GM21515 (cell line): Measurements from ENCODE around the gene SETSIP.
"Not testable (repeated sequence)": the region's sequence is repeated elsewhere in the genome, so short reads cannot be mapped to it uniquely, and the experiment has no call there.

Source experiments
- ATAC-seq: cut with Tn5 transposase; IDR thresholded peaks from one replicate; pipeline ENCODE4 v1.9.1; 2021; ENCODE audit not compliant: unreplicated experiment

The SETSIP gene, protein sequence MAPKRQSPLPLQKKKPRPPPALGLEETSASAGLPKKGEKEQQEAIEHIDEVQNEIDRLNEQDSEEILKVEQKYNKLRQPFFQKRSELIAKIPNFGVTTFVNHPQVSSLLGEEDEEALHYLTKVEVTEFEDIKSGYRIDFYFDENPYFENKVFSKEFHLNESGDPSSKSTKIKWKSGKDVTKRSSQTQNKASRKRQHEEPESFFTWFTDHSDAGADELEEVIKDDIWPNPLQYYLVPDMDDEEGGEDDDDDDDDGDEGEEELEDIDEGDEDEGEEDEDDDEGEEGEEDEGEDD

DNA sequence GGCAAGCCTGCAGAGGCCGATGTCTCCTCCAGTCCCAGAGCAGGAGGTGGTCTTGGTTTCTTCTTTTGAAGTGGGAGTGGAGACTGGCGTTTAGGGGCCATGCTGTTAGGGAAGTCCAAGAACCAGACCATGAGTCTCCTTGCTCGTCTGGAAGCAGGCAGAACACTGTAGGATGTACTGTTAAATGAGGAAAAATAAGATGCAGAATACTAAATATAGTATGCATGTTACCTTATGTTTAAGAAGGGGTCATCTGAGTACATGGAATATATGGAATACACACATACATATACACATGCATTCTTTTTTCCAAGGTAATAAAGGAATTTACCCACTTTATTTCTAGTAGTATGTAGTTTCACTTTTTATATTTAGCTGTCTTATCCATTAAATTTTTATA lies at the start of gene SETSIP:
Gene SETSIP (minus strand): TSS at position 101 of the 400 bp plus-strand sequence. CDS start 0 bp downstream, at position 101.
- ATAC-seq, result no peak

DNA sequence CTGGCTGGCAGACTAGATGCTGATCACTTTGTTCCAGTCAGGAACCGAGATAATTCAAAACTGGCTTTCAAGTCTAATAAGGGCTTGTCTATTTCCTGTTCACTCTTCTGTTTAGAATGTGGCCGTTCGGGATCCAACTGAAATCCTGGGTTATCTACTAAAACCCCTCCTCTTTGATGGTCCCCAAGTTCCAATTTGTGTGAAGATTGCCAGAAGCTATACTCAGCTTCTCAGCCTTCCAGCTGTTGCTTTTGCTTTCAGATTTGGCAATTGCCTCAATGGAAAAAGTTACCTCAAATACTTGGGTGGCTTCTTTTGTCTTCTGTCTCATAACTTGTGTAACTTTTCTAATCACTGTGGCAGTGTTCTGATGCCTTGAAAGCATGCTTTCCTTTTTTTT lies 48.7 kb upstream of the SETSIP start:
- ATAC-seq, result no peak

DNA sequence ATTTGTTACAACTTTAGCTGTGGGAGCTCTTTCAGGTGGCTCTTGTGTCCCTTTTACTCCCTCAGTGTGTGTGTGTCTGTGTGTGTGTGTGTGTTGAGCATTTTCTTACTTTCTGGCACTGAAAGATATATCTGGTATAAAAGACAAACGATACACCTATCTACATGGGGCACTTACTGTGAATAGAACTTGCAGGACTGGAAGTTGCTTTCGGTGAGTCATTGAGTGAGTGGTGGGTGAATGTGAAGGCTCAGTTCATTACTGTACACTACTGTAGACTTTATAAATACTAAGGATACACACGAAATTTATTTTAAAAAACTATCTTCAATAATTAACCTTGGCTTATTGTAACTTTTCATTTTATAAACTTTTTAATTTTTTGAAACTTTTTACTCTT lies 43.6 kb upstream of the SETSIP start:
- ATAC-seq, result no peak

DNA sequence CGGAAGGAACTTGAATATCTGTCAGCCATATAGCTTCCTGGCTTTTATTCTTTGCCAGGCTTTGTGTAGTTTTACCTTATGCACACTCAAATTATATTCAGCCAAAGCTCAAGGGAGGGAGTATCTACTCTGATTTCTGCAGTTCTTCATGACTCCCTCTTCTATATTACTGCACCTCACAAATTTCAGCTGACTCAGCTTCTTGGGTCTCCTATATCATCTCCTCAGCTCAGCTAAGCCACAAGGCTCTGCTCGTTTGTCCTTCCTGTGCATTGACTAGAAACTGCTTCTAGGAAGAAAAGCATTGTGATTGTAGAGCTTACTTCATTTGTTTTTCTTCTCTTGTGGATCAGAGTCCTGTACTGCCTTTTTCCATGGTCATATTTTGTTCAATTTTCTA lies 42.3 kb upstream of the SETSIP start:
- no peak for ATAC-seq

DNA sequence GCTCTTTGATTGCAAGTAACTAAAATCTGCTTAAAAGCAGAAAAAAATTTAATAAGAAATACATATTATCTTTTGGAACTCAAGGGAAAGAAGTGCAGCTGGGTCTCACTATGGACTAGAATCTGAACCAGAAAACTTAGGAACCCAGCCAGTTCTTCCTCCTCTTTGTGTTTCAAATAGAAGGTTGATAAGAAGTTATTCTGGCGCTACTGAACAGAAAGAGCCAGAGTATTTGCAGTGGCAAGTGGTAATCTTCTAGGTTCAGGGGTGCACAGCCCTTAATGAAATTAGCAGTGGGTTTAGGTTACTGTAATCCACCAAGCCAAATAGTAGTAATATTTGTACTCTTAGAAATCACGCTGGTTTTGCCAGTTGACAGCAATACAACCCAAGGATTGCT lies 33.4 kb upstream of the SETSIP start:
- ATAC-seq, result no peak

DNA sequence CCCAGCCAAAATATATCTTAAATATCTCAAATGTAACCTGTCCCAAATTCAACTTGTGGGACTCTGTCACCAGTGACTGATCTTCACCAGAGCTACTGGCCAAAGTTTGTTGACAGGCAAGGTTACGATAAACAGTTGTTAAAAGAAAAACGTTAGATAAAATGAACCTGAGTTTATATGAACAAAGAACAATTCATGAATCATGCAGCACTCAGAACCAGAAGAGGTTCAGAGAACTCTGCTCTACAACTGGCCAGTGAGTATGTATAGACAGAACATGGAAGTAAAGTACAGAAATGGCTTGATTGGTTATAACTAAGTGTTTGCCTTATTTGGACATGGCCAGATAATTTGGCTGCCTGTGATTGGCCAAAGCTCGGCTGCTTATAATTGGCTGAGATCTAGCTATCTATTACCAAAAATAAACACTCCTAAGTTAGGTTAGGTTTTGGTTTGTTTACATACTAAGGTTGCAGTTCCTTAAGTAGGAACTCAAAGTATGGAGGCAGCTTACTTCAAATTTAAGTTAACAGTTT lies 30.4 kb upstream of the SETSIP start:
- no peak for ATAC-seq

DNA sequence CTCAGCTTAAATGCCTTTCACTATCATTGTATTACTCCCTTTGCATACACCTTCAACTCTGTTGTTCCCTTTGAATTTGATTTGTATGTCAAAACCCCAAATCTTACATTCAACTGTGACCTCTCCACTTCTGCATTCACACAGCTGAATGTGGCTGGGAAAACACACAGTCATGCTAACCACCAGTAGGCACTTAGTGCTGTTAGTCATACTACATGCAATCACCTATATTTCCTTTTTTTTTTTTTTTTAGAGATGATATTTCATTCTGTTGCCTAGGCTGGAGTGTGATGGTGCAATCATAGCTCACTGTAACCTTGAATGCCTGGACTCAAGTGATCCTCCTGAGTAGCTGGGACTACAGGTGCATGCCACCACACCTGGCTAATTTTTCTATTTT lies 21.1 kb upstream of the SETSIP start:
- ATAC-seq, result no peak

DNA sequence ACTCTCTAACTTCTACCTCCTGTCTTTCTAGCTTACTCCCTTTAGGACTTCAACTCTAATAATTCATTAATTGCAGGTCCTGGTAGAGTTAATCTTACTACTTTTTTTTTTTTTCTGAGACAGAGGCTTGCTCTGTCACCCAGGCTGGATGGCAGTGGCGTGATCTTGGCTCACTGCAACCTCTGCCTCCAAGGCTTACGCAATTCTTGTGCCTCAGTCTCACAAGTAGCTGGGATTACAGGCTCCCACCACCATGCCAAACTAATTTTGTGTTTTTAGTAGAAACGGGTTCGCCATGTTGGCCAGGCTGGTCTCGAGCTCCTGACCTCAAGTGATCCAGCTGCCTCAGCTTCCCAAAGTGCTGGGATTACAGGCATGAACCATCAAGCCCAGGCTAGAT lies 20.7 kb upstream of the SETSIP start:
- no peak for ATAC-seq

DNA sequence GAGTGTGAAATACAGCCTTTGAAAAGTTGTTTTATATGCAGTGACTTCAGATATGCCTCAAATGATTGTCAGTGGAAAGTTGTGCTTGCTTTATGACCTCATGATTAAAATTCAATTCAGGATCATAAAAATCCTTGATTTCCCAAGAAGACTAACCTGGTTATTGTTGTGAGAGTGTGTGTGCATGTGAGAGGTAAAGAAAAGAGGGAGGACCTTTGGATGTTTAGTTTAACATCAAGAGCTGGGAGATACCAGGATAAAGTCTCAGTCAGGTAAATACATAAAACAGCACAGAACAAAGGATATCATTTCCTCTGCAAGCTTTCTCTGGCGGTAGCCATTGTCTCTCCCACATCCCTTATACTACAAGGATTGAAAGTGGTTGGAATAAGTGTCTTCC lies 19.4 kb upstream of the SETSIP start:
- ATAC-seq, result no peak

DNA sequence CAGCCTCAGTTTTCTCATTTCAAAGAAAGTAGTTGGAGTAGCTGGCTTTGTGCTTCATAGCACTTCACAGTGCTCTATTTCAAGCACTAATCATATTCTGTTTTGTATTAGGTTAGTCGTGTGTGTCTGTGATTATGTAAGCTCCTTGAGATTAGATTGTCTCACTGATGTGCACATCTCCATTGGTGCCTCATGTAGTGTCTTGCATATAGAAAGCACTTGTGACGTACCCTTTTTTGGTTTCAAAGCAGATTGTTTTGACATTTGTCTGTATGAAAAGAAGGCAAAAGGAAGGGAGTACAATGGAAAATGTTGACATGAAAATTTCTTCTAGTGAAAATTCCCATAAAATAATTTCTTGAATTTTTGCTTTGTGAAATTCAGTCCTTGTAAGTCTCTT lies 18.9 kb upstream of the SETSIP start:
- ATAC-seq, result no peak

DNA sequence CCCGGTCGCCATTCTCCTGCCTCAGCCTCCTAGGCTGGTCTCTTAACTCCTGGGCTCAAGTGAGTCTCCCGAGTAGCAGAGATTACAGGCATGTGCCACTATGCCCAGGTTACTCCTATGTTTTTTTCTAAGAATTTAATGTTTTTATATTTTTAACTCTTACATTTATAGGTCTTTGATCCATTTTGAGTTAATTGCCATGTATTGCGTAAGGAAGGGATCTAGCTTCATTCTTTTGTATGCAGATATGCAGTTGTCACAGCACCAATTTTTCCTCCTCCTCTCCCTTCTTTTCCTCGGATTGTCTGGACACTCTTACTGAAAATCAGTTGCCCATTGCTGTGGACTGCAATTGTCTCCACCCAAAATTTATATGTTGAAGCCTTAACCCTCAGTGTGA lies 16.4 kb upstream of the SETSIP start:
- ATAC-seq, result no peak

DNA sequence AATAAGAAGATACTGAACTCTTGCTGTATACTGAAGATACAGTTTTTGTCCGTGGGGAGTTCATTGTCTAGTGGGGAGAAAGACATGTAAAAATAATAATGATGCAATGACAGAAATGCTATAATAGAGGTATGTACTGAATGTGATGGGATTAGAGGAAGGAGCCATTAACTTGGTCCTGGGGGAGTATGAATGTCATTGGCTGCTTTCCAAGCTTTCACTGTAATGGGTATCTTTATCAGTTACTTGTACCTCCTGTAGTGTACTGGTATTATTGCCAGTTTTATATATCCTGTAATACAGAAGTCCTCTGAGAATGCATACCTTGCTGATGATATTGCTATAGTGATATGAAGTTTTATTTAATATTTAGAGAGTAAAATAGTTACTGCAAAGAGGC lies 12.3 kb upstream of the SETSIP start:
- no peak for ATAC-seq

DNA sequence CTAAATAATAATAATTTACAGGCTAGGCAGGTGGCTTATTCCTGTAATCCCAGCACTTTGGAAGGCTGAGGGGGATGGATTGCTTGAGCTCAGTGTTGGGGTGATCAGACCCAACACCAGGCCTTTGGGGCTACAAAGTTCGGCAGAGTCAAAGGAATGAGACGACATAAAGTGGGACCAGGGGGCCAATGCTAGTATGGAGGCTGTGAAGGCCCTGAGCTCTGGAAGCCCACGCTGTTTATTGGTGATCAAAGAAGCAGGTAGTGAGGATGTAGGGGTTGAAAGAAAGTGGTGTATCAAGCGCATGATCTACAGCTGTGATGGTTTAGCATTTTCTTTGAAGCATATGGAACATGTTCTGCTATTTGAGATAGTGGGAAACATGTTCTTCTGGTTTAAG lies 10.5 kb upstream of the SETSIP start:
- no peak for ATAC-seq

DNA sequence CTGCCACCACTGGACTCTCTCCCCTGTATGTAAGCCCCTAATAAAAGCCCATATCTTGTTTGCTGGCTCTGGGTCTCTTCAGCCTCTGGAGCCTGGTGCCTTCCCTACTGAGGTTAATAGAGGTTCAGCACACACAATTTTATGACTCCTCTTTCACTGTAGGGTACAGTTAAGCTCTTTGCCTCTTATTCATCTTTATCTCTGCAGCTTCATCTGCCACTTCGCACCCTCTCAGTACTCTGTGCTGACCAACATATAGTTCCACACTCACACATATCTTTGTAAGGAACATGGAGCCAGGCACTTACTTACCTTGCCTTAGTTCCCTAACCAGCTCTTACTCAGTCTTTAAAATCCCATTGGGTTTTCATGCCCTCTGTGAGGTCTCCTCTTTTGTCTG lies 9.4 kb upstream of the SETSIP start:
- ATAC-seq, result no peak

DNA sequence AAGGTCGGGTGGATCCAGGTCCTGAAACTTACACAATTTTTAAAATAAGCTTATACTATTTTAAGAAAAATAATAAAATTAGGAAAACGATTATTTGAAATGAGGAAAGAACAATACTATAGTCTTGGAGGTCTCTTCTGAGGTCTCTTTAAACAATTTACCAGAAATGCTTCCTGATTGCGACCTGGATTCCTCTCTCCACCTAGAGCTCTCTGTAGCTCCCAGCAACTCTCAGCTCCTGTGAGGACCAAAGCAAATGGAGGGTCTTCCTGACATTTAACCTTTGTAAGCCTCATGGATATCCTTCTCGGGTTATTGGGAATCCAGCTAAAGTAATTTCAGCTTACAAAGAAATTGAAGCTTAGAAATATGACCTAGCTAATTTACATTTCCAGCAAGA lies 5.8 kb upstream of the SETSIP start:
- ATAC-seq, result no peak

DNA sequence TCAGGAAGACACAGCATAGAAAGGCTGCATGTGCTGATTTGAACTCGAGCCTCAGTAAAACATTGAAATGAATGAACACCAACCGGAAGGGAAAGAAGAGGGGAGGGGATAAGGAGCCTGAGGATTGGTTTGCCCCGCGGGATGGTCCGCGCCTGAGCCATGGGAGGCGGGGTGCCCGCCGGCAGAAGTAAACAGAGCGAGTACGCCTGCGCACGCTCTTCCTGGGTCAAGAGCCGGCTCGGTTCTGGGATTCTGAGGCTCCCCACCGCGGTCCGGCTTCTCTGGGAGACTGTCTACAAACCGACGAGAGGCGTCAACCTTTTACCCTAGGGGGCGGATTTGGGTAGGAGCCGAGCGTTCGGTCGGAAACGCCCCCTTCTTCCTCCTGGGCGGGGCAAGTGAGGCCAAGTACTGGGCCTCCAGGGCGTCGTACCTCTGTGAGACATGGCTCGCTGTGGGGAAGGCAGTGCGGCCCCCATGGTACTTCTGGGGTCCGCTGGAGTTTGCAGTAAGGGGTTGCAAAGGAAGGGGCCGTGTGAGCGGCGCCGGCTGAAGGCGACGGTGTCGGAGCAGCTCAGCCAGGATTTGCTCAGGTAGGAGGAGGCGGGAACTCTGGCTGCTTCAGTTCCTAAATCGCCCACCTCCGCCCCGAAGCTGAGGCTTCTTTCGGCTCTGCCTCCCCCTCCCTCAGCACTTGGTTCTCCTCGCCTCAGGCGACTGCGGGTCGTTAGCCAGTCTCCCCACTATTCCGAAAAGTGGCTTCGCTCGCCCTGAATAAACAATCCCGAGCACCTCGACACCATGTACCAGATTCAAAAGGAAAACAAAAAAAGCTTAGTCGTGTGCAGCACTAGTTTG lies 5.1 kb upstream of the SETSIP start, which contains the start of gene BTBD8:
Gene BTBD8 (plus strand): TSS at position 218 of the 858 bp plus-strand sequence. CDS start 227 bp downstream, at position 445.
- ATAC-seq, result peak; percentile 98

DNA sequence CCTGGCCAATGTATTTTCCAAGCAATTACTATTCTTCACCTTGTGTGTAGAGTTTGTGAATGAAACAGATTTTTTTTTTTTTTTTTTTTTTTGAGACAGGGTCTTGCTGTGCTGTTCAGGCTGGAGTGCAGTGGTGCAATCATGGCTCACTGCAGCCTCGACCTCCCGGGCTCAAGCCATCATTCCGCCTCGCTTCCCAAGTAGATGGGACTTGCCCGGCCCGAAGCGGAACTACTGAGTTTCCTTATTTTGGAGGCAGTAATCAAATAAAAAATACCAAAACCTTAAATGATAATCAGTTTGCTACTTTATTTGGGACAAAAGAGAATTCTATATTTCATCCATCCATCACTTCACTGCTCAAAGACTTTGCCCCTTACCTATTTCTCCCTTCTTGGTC lies 4.2 kb upstream of the SETSIP start:
- no peak for ATAC-seq

DNA sequence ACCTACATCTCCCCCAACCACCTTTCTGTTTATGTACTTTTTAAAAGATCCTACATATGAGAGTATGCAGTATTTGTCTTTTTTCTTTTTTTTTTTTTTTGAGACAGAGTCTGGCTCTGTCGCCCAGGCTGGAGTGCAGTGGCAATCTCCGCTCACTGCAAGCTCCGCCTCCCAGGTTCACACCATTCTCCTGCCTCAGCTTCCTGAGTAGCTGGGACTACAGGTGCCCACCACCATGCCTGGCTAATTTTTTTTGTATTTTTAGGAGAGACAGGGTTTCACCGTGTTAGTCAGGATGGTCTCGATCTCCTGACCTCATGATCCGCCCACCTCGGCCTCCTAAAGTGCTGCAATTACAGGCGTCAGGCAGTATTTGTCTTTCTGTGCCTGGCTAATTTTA lies 2.9 kb upstream of the SETSIP start:
- ATAC-seq, result not testable (repeated sequence)

DNA sequence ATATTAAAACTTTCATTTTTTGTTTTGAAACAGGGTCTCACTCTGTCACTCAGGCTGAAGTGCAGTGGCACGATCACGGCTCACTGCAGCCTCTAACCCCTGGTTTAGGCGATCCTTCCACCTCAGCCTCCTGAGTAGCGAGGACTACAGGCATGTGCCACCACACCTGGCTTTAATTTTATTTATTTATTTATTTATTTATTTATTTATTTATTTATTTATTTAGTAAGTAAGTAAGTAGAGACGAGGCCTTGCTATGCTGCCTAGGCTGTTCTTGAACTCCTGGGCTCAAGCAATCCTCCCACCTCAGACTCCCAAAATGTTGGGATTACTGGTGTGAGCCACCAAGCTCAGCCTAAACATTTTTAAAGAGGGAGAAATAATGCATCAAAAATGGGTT lies 1.2 kb upstream of the SETSIP start:
- no peak for ATAC-seq

DNA sequence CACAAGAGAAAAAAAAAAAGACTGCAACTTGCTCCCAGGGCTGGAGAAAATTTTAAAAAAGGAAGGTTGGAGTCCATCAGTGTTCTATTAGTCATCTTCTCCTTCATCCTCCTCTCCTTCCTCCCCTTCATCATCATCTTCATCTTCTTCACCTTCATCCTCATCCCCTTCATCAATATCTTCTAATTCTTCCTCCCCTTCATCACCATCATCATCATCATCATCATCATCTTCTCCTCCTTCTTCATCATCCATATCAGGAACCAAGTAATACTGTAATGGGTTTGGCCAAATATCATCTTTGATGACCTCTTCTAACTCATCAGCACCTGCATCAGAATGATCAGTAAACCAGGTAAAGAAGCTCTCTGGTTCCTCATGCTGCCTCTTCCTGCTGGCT lies 765 bp downstream of the SETSIP start:
- not testable (repeated sequence) for ATAC-seq

DNA sequence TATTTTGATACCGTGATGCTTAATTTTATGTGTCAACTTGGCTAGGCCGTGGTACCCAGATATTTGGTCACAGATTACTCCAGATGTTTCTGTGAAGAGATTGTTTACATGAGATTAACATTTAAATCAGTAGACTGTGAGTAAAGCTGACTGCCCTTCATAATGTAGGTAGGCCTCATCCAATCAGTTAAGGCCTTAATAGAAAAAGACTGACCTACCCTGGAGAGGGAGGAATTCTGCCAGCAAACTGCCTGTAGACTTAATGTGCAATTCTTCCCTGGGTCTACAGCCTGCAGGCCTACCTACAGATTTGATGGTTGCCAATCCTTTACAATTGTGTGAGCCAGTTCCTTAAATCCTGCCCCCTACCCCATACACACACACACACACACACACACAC lies 4.3 kb downstream of the SETSIP start:
- ATAC-seq, result no peak

DNA sequence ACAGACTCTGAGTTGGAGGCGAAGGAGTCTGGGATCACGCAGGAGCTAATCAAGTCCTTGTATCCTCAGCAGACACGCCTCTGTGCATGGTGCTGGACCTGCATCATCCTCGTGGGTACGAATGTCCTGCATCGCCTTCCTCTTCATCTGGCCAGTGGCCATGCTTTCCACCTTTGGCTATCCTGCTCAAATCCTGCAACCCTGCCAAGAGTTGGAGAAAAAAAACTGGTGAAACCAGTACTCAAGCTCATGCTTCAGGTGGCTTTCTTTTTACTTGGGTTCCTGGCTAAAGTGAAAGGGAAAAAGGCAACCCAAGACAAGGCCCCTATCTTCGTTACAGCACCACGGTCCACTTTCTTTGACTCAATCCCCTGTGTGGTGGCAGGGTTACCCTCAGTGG lies 8.9 kb downstream of the SETSIP start:
- no peak for ATAC-seq
